HG02885 (cell line): Measurements from ENCODE around the gene DAGLA.
A peak's percentile ranks its signal among the peaks of the same experiment; 100 is the strongest.

ENCODE experiments used
- ATAC-seq: cut with Tn5 transposase; IDR thresholded peaks from one replicate; pipeline ENCODE4 v1.9.1; 2021; ENCODE audit warnings: mild to moderate bottlenecking; ENCODE audit not compliant: unreplicated experiment, poor library complexity

Gene DAGLA

GRCh38 chr11:61739966-61740365 lies 59.8 kb downstream of the DAGLA start:
- ATAC-seq, result no peak

- no peak for ATAC-seq
Measured at GRCh38 chr11:61742391-61742790, 62.2 kb downstream of the DAGLA start.

GRCh38 chr11:61743486-61744095 lies 63.4 kb downstream of the DAGLA start:
- no peak for ATAC-seq

- no peak for ATAC-seq
Measured at GRCh38 chr11:61744181-61744580, 64.0 kb downstream of the DAGLA start.

GRCh38 chr11:61744609-61745156 lies 64.5 kb downstream of the DAGLA start:
- no peak for ATAC-seq

- ATAC-seq, result no peak
Measured at GRCh38 chr11:61745781-61746441, 65.7 kb downstream of the DAGLA start.

- no peak for ATAC-seq
Measured at GRCh38 chr11:61746442-61747191, 66.4 kb downstream of the DAGLA start.

GRCh38 chr11:61747192-61747966 lies 67.2 kb downstream of the DAGLA start:
- peak; percentile 71 for ATAC-seq

- ATAC-seq, result no peak
Measured at GRCh38 chr11:61747967-61748285, 67.7 kb downstream of the DAGLA start.

GRCh38 chr11:61749591-61750217 lies 69.5 kb downstream of the DAGLA start:
- no peak for ATAC-seq

GRCh38 chr11:61750631-61751273 lies 70.6 kb downstream of the DAGLA start:
- ATAC-seq, result no peak

- ATAC-seq, result no peak
Measured at GRCh38 chr11:61751384-61751783, 71.2 kb downstream of the DAGLA start.

- ATAC-seq, result peak; percentile 51
Measured at GRCh38 chr11:61752117-61752924, 72.1 kb downstream of the DAGLA start, which contains the start of gene MYRF. Gene MYRF, plus strand, starts transcription at chr11:61752636. Its CDS starts 109 bp downstream, at chr11:61752745.

- ATAC-seq, result no peak
Measured at GRCh38 chr11:61752925-61753521, 72.8 kb downstream of the DAGLA start.

GRCh38 chr11:61753672-61754071 lies 73.5 kb downstream of the DAGLA start:
- ATAC-seq, result no peak

- ATAC-seq, result no peak
Measured at GRCh38 chr11:61754534-61755482, 74.6 kb downstream of the DAGLA start.

GRCh38 chr11:61756147-61756451 lies 75.9 kb downstream of the DAGLA start:
- ATAC-seq, result no peak
